NT2/D1 (cell line): ENCODE data around the gene SCARF2.

Source experiments
- SUZ12 ChIP-seq: IDR thresholded peaks from 2 replicates; pipeline ENCODE4 v1.6.1; 2011; ENCODE audit not compliant: insufficient read length, insufficient read depth; ENCODE audit errors: extremely low read depth
- YY1 ChIP-seq: IDR thresholded peaks from 2 replicates; pipeline ENCODE4 v1.6.1; 2011; ENCODE audit not compliant: insufficient read length, insufficient read depth
- ZNF274 ChIP-seq: IDR thresholded peaks from 2 replicates; pipeline ENCODE4 v1.6.1; 2011; ENCODE audit warnings: mild to moderate bottlenecking, low read depth, low read length

DNA sequence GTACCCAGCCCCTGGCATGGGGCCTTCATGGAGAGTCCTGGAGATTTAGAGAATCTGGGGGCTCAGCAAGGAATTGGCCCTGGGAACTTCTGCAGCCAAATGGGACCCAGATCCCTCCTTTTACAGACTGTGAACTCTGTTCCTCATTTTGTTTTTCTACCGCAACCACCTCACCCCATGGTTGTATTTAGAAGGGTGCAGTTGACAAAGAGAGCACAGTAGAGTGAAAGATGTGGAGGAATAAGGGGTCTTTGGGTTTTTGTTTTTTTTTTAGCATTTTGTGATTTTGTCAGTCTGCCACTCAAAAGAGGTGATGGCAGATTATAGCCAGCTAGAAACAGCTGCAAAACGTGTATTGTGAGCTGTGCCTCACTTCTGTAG lies 41.7 kb downstream of the SCARF2 start:
- TF ChIP-seq ZNF274 (no peak), SUZ12 (no peak), YY1 (no peak)
